AG04450 (cell line): Measurements from ENCODE around the gene GPRC5B. TPM values are rescaled to one million over a fixed set of nuclear protein-coding genes. Genes with fewer than 3 reads are reported as not detected.
A peak's percentile ranks its signal among the peaks of the same experiment; 100 is the strongest.

ENCODE experiments used
- CTCF ChIA-PET: fragments of 300-600, 350-600 bp; formaldehyde crosslinking; extraction: SDS; loops from one replicate; lab custom pipeline; 2022; ENCODE audit warnings: antibody characterized with exemption, inconsistent platforms; lab: Charles Lee
- POLR2A ChIA-PET: fragments of 350-600 bp; formaldehyde crosslinking; extraction: SDS; loops from one replicate; lab custom pipeline; 2021; ENCODE audit warnings: antibody characterized with exemption, inconsistent platforms; lab: Yijun Ruan, JAX
- DNase-seq: peaks from one replicate; pipeline ENCODE4 v3.0.0-alpha.2; 2011; ENCODE audit warnings: low read depth, low spot score
- H3K27ac ChIP-seq: one replicate; pipeline ENCODE4 v1.5.1; 2012; ENCODE audit warnings: low read depth, low read length, control low read depth
- H3K27me3 ChIP-seq: one replicate; pipeline ENCODE4 v1.6.0; 2012; ENCODE audit warnings: low read length; ENCODE audit not compliant: control insufficient read depth, insufficient read depth
- H3K4me3 ChIP-seq: 2 replicates; pipeline ENCODE4 v1.5.1; 2011; ENCODE audit warnings: mild to moderate bottlenecking, low read depth, low read length, control low read depth
- H3K9me3 ChIP-seq: 2 replicates; pipeline ENCODE4 v1.5.1; 2012; ENCODE audit warnings: low read length; ENCODE audit not compliant: control insufficient read depth, insufficient read depth
- polyA plus RNA-seq: library from polyadenylated mRNA; depleted of rRNA; stranded (reverse); fragments of >200 nt; gene quantifications from 2 replicates; pipeline ENCODE4 v1.2.3, GENCODE V29; 2011; rRNA removed
- small RNA-seq: library from RNA; depleted of rRNA; stranded (forward); fragments of <200 nt; gene quantifications from one replicate; pipeline ENCODE3, GENCODE V24; 2012; ENCODE audit warnings: low read depth; ENCODE audit not compliant: insufficient read length
- TF ChIP-seq, protein P1 (sequence below): IDR thresholded peaks from 2 replicates; pipeline ENCODE4 v1.5.1; 2011; ENCODE audit warnings: low read depth, low read length, control low read depth, inconsistent platforms

The GPRC5B gene
- polyA plus RNA-seq, 1 experiment: 30.6 TPM

DNA sequence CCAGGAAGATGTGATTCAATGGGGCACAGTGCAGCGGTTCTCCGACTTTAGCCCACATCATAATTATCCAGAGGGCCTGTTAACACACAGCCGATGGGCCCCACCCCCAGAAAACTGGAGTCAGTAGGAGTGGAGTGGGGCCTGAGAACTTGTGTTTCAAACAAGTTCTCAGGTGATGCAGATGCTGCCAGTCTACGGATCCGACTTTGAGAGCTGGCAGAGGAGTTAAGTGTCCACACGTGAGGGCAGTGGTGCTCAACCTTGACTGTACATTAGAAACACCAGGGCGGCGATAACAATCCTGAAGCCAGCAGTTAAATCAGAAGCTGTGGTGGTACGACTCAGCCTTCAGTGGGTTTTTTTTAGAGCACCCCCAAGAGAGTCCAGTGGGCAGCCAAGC is 75.0 kb downstream of the GPRC5B start:
- no peak overlapping the region for H3K27ac ChIP-seq
- peaks cover 11% of the 10 kb centered on the region; the same call in 1 of the 2 replicates for H3K9me3 ChIP-seq
- H3K4me3 ChIP-seq: no peak overlapping the region
- TF ChIP-seq, protein P1, sequence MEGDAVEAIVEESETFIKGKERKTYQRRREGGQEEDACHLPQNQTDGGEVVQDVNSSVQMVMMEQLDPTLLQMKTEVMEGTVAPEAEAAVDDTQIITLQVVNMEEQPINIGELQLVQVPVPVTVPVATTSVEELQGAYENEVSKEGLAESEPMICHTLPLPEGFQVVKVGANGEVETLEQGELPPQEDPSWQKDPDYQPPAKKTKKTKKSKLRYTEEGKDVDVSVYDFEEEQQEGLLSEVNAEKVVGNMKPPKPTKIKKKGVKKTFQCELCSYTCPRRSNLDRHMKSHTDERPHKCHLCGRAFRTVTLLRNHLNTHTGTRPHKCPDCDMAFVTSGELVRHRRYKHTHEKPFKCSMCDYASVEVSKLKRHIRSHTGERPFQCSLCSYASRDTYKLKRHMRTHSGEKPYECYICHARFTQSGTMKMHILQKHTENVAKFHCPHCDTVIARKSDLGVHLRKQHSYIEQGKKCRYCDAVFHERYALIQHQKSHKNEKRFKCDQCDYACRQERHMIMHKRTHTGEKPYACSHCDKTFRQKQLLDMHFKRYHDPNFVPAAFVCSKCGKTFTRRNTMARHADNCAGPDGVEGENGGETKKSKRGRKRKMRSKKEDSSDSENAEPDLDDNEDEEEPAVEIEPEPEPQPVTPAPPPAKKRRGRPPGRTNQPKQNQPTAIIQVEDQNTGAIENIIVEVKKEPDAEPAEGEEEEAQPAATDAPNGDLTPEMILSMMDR: no peak
- no peaks in the 10 kb centered on the region for H3K27me3 ChIP-seq
- ChIA-PET POLR2A (no interaction called here), CTCF (interaction anchor here (0.7 to 1.1 kb wide), 2 partner anchors 22 to 34 kb away, joined by 3 to 5 read pairs; no protein-coding TSS in a partner anchor)
- no peak for DNase-seq

DNA sequence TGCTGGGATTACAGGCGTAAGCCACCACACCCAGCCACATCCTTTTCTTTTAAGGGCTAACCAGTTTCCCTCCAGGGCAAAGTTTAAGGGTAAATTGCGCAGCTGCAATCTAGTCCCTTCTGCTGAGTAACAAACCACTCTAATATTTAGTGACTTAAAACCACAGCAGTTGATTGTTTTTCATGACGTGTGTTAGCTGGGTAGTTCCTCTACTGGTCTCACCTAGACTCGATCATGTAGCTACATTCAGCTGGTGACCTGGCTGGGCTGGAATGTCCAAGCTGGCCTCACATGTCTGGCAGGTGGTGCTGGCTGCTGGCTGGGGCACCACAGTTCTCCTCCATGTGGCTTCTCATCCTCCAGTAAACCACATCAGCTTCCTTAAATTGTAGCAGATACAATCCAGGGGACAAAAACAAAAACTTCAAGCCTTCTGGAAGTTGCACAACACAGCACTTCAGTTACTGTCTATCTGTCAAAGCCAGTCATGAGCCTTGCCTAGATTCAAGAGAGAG is 75.5 kb downstream of the GPRC5B start:
- no peak overlapping the region for H3K27ac ChIP-seq
- H3K4me3 ChIP-seq: no peak overlapping the region
- POLR2A ChIA-PET: no interaction called here
- CTCF ChIA-PET: interaction anchor here (1.1 kb wide), 1 partner anchor 23 kb away, joined by 5 read pairs; no protein-coding TSS in a partner anchor
- H3K27me3 ChIP-seq: no peaks in the 10 kb centered on the region
- H3K9me3 ChIP-seq: peaks cover 11% of the 10 kb centered on the region; the same call in 1 of the 2 replicates
- DNase-seq: no peak
- TF ChIP-seq, protein P1: no peak

DNA sequence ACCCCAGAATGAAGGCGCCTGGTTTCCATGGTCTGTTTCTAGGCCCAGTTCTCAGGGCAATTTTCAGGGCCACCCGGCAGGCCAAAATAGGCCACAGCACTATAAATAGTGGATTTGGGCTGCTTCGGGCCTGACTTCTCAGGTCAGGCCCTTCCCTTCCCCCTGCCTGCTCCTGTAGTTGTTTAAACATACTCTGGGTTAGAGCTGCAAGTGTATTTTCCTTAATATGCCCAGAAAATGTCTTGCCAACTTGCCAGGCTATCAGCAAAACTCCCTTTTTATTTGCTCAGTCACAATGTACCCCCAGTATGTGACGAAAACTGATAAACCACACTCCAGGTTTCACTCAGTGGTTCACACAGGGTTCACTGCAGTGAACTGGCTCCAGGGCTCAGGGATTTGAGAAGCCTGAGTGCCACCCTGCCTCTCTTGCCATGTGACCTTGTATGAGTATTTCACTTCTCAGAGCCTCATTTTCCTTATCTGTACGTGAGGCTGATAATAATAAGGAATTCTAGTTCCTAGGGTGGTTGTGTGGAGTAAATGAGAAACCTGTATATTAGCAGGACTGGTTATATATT is 76.5 kb downstream of the GPRC5B start:
- Histone ChIP-seq H3K4me3 (no peak overlapping the region), H3K27me3 (no peaks in the 10 kb centered on the region), H3K27ac (peak overlapping the region; percentile 12), H3K9me3 (peaks cover 11% of the 10 kb centered on the region; the same call in 1 of the 2 replicates)
- CTCF ChIA-PET: interaction anchor here (1.0 kb wide), 1 partner anchor 23 kb away, joined by 3 read pairs; no protein-coding TSS in a partner anchor
- DNase-seq: no peak
- TF ChIP-seq, protein P1: no peak
- POLR2A ChIA-PET: no interaction called here

Small RNA genes within 50 kb of the gene (small RNA-seq; reads per million reads assigned to genes)
- not detected for gene LARP7P2

Other genes starting within 250 kb of the GPRC5B start
- gene KNOP1, start 166.6 kb downstream of the GPRC5B start, polyA plus RNA-seq: 11.5 and 14.9 TPM in 2 replicates
- 13.8 and 18.0 TPM in 2 replicates for gene IQCK, start 166.6 kb downstream of the GPRC5B start, polyA plus RNA-seq
- not detected in 2 replicates for gene GPR139, start 189.0 kb upstream of the GPRC5B start, polyA plus RNA-seq